Measurements from ENCODE around the gene FHOD3. TPM values are rescaled to one million over a fixed set of nuclear protein-coding genes. Genes with fewer than 3 reads are reported as not detected.
A peak's percentile ranks its signal among the peaks of the same experiment; 100 is the strongest.
"Not testable (repeated sequence)": the region's sequence is repeated elsewhere in the genome, so short reads cannot be mapped to it uniquely, and the experiment has no call there.

FHOD3 gene
- total RNA-seq, 1 experiment from 2014 or later: 43.0 TPM

- peak; percentile 61 for DNase-seq (ENCODE audit: low read depth)
Observed at GRCh38 chr18:36441426-36442240, 144.1 kb downstream of the FHOD3 start.

GRCh38 chr18:36442717-36443116 is 145.2 kb downstream of the FHOD3 start:
- no peak for DNase-seq (ENCODE audit: low read depth)

DNA sequence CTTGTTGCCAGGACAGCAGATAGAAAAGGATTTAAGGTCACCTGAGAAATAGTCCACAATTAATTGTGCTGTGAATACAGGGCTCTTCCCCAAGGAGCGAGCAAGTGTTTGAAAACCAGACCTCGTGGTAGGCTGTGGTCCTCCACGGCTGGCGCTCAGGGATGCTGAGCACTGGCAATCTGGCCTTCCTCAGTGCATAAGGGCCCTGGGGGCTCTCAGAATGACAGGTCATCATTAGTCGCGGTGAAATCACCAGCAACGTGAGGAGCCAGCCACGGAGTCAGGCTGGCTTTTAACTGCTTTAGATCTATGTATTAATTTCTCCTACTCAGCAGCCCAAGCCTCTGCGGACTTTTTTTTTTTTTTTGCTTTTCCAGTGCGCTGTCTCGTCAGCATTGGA is 148.5 kb downstream of the FHOD3 start:
- peak; percentile 55 for DNase-seq (ENCODE audit: low read depth)

GRCh38 chr18:36448384-36449290 is 151.1 kb downstream of the FHOD3 start:
- no peak for DNase-seq (ENCODE audit: low read depth)

DNA sequence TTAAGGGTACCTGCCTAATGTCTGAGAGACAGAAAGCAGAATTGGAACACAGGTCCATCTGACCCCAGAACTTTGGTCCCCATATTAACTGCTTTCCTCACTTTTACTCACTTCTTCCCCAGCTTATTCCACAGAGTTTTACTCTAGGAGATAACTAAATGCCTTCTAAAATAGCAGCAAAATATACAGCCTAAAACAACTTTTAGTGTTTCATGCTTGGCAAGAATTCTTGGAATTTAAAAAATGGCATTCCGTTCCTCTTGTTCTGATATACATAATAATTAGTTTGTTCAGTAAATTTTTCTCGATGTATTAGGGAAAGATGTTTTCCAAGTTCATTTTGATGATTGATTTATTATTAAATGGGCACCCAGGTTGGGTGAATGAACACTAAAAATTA is 151.9 kb downstream of the FHOD3 start:
- DNase-seq (ENCODE audit: low read depth): no peak

GRCh38 chr18:36450264-36450663 is 152.8 kb downstream of the FHOD3 start:
- DNase-seq (ENCODE audit: low read depth): no peak

DNA sequence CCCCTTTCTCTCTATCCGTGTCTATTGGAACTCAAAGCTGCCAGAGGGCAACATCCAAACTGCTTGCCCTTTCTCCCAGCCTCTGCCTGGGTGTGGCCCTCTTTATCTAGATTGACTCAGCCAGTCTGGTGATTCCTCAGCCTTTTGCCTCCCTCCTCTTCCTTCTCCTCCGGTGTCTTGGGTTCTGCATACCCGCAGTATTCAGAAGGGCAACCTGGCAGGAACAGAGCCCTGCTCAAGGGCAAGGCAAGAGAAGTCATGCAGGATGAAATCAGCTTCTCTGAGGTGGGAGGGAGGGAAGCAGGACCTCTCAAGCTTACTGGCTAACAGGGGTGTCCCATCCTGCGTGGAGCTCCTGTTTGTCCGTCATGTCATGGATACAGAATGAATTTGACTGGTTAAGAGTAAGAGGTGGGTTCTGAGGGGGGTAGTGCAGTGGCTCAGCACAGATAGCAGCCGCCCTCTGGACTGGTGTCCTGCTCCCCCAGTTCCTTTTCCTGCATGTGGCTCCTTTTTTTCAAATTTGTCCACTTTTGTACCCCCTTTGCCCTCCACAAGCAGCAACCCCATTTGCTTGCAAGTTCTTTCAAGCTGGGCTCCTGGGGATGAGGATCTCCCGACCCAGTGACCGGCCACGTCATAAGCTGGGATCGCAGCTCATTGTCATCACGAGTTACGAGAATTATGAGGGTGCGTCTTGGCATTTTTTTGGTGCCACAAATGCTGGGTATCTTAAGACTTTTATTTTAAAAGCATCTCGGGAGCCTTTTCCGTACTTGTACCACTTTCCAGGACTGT is 154.1 kb downstream of the FHOD3 start:
- DNase-seq (ENCODE audit: low read depth): peak; percentile 77

DNA sequence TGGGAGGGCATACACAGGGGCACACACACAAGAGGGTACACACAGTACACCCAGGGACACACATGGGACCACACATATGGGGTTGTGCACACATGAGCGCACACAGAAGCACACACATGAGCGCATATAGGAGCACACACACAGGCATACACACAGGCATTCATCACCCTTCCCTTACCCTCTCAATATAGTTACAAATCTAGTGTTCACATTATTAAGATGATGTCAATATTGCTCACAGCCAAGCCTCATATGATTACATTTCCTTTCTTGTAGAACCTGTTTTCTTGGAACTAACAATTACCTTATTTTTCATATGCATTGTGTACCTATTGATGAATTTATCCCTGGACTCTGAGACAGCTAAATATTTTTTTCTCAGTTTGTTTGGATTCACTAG is 156.7 kb downstream of the FHOD3 start:
- no peak for DNase-seq (ENCODE audit: low read depth)

- DNase-seq (ENCODE audit: low read depth): no peak
Observed at GRCh38 chr18:36454848-36455458, 157.4 kb downstream of the FHOD3 start.

DNA sequence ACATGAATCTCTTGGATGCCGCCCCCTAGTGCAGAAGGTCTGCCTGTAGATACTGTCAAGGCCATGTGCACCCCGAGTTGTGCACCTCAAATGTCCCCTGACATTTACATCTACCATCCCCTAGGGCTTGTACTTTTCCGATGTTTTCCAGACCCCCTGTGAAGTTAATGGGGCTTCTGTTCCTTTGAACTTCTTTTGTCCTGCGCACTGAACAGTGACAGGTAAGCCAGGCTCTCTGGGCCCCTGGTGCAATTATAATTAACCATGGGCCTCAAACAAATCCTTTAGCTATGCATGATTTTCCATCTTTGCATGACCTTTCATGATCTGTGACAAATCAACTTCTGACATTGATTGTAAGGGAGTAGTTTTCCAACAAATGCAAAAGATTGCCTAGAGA is 158.4 kb downstream of the FHOD3 start:
- DNase-seq (ENCODE audit: low read depth): no peak

DNA sequence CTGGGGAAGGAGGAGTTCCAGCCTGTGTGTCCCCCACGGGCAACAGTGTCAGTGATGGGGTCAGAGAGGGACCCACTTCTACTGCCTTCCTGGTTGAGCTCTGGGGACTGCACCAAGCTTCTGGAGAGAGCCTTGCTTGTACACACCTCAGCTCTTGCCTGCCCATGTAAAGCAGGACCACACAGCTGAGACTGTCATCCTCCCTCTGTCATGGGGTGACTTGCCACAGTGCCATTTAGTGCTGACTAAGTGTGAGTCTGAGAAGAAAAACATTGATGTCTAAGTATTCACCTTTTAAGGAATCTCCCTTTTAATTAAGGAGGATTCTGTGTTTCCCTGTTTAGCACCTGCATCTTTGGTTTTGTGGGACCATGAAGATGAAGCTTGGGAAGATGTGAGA is 159.1 kb downstream of the FHOD3 start:
- no peak for DNase-seq (ENCODE audit: low read depth)

GRCh38 chr18:36457683-36458082 is 160.2 kb downstream of the FHOD3 start:
- no peak for DNase-seq (ENCODE audit: low read depth)

DNA sequence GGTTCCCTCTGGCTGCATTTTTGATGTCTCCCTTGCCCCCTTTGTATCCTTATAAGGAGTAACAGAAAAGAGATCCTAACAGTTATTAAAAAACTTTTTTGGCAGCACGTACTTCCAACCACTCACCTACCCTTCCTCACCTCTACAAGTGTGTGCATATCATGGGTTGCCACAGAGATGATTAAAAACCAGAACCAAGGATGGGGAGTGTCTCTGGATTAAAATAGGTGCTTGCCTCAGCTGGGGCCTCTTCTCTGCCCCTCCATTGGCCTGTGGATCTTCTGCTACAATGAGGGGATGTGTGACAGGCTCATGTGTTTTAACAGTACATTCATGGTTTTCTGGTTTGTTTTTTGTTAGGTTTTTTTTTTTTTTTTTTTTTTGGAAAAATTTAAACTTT is 160.8 kb downstream of the FHOD3 start:
- no peak for DNase-seq (ENCODE audit: low read depth)

GRCh38 chr18:36459203-36459602 is 161.7 kb downstream of the FHOD3 start:
- DNase-seq (ENCODE audit: low read depth): no peak

- no peak for DNase-seq (ENCODE audit: low read depth)
Observed at GRCh38 chr18:36459786-36460185, 162.3 kb downstream of the FHOD3 start.

DNA sequence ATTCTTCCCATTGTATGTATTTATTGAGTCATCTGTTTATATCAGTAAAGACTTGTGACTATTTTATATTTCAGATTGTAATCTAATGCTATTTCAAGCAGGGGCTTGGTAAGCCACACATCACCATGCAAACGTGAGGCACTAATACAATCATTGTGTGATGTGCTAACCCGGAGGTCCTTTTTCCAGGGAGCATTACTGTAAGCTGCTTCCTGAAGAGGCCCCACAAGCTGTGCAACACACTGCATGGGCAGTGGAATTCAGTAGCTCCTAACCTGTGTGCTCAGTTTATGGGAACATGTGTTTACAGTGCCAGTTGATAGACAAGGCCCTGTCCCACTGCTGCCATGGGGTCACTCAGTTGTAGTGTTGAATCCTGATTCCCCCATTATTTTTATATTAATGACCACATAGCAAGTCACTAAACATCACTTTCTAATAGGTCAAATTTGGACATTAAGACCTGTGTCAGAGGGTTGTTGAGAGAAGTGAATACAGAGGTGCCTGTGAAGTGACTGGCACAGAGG is 162.9 kb downstream of the FHOD3 start:
- DNase-seq (ENCODE audit: low read depth): no peak

DNA sequence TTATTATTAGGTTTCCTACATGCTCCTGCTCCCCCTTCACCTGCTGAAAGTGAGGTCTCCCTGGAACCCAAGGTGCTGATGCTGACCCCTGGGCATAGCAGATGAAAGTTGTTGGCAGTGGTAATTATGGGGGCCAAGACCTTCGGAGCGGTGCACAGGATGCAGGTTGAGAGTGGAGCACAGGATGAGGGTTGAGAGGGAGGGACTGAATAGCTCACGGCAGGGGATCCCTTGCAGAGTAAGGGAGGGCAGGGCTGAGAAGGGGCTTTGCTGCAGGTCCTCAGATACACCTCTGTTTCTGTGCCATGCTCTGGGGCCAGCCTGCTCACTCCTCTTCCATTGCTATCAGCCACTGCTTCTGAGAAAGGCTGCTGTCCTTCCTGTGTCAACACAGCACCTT is 163.3 kb downstream of the FHOD3 start:
- DNase-seq (ENCODE audit: low read depth): no peak

GRCh38 chr18:36461551-36461987 is 164.1 kb downstream of the FHOD3 start:
- DNase-seq (ENCODE audit: low read depth): peak; percentile 46

DNA sequence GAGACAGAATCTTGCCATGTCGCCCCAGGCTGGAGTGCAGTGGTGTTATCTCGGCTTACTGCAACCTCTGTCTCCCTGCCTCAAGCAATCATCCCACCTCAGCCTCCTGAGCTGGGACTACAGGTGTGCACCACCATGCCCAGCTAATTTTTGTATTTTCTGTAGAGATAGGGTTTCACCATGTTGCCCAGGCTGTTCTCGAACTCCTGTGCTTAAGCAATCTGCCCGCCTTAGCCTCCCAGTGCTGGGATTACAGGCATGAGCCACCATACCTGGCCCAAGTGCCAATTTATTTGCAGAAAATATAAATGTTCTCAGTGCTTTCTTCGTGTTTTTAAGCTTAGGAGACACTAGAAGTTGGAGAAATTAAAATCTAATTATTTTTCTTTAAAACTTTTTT is 166.0 kb downstream of the FHOD3 start:
- DNase-seq (ENCODE audit: low read depth): not testable (repeated sequence)

DNA sequence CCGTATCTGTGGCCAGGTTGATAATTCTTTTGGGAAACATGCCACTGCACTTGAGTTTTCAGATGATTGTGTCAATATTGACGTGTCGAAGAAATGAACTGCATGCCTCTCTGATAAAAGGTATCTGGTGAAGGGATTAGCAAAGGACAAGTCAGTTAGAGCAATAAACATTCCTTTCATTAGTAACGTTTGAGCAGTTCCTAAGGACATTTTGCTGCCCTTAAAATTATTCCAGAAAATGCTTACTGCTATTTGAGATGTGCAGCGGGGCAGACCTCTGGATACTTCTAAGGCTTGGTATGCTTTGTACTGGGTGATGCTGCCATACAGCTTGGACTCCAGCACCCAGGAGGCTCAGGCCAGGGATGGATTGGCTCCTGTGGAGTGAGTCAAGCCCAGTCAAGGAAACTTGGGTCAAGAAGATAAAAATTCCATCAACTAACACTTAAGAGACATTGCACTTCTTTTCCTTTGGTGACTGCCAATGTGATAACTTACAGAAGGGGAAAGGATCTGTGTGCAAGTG is 166.7 kb downstream of the FHOD3 start:
- DNase-seq (ENCODE audit: low read depth): no peak

DNA sequence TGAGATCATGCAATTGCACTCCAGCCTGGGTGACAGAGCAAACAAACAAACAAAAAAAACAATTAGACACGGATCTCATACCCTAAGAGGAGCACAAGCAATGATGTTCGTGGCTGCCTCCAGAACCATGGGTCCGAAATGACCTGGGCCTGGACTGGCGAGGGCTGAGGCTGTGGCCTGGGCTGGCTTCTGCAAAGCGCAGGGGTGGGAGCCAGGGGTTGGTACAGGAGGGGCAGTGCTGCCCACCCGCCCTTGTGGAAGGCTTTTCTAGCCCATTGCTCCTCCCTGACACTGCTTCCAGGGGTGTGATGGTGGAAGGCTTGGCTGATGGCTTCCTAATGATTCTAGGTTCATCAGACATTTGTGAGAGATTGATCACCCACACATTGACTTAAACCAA is 167.8 kb downstream of the FHOD3 start:
- DNase-seq (ENCODE audit: low read depth): no peak

All from HT1080 (cell line).